HCT116 (cell line): ENCODE results near the gene PVR. TPM values are rescaled to one million over a fixed set of nuclear protein-coding genes. Genes with fewer than 3 reads are reported as not detected.

Source experiments
- ATAC-seq: fragments of 200-7000 bp; cut with Tn5 transposase; 2 replicates; pipeline ENCODE4 v1.9.1; 2020; ENCODE audit warnings: mild to moderate bottlenecking, moderate library complexity
- BruUV-seq: library from RNA; stranded (reverse); fragments of 400-500 nt; replicated peaks from 2 replicates; lab custom pipeline; 2021; lab: Mats Ljungman, UMichigan
- CTCF ChIA-PET: fragments of 300-600 bp; sonication (Branson Sonifier 250); formaldehyde crosslinking; loops from one replicate; lab custom pipeline; 2021; ENCODE audit warnings: antibody characterized with exemption; lab: Charles Lee
- POLR2A ChIA-PET: fragments of 300-600, 350-600 bp; sonication (Branson Sonifier 250); formaldehyde crosslinking; loops from one replicate; lab custom pipeline; 2021; ENCODE audit warnings: antibody characterized with exemption; lab: Charles Lee
- RAD21 ChIA-PET, 2 experiments: fragments of 300-600 bp; sonication (Branson Sonifier 250); formaldehyde crosslinking; loops; one replicate each; lab custom pipeline; 2023; ENCODE audit warnings: low total read pairs in 2 of 2; ENCODE audit not compliant: uncharacterized antibody in 2 of 2, unreplicated experiment in 2 of 2, low non-redundant PET in 1 of 2; lab: Charles Lee
- DNase-seq: peaks from one replicate; pipeline ENCODE4 v3.0.0-alpha.2; 2010; ENCODE audit warnings: low read depth, low spot score
- H2AFZ ChIP-seq: fragments of 200-600 bp; shearing (Covaris generic), sonication (generic); 2 replicates; pipeline ENCODE4 v1.6.1; 2017; ENCODE audit warnings: low read depth, mixed run types, mixed read lengths, antibody characterized with exemption, low read length; ENCODE audit not compliant: poor library complexity, severe bottlenecking
- H3K27ac ChIP-seq: 2 replicates; pipeline ENCODE4 v1.5.1; 2012; ENCODE audit warnings: low read depth, low read length
- H3K27me3 ChIP-seq: fragments of 200-600 bp; sonication (generic); 2 replicates; pipeline ENCODE4 v1.6.1; 2016; ENCODE audit warnings: mixed run types, low read length, mixed read lengths; ENCODE audit not compliant: insufficient read depth
- H3K36me3 ChIP-seq, 2 experiments: fragments of 200-500 bp in 1 of 2; fragments of 200-600 bp in 1 of 2; sonication (Bioruptor generic) in 1 of 2; sonication (generic) in 1 of 2; 2 replicates each; pipeline versions ENCODE4 v1.5.1 to v1.6.1; 2014 to 2016; ENCODE audit warnings: low read length in 2 of 2, inconsistent platforms in 1 of 2, mixed read lengths in 1 of 2, mixed run types in 1 of 2; ENCODE audit not compliant: insufficient read depth in 2 of 2, control insufficient read depth in 1 of 2
- H3K4me1 ChIP-seq, 2 experiments: fragments of 200-600 bp in 1 of 2; sonication (generic) in 1 of 2; 2 replicates each; pipeline versions ENCODE4 v1.5.1 to v1.6.1; 2012 to 2017; ENCODE audit warnings: low read length in 2 of 2, inconsistent platforms in 1 of 2, mild to moderate bottlenecking in 1 of 2, mixed read lengths in 1 of 2, mixed run types in 1 of 2, moderate library complexity in 1 of 2; ENCODE audit not compliant: insufficient read depth in 2 of 2, control insufficient read depth in 1 of 2
- H3K4me2 ChIP-seq: fragments of 200-600 bp; sonication (generic); 2 replicates; pipeline ENCODE4 v1.6.1; 2017; ENCODE audit warnings: mixed run types, low read length, mixed read lengths
- H3K4me3 ChIP-seq, 2 experiments: fragments of 200-600 bp in 1 of 2; sonication (generic) in 1 of 2; replicated peaks in 1 of 2; 2 replicates each; pipeline ENCODE4 v1.5.1; 2011 to 2016; ENCODE audit warnings: low read length in 2 of 2, control low read depth in 1 of 2, low read depth in 1 of 2, mild to moderate bottlenecking in 1 of 2, mixed read lengths in 1 of 2, mixed run types in 1 of 2
- H3K79me2 ChIP-seq: fragments of 200-600 bp; sonication (generic); 2 replicates; pipeline ENCODE4 v1.6.1; 2017; ENCODE audit warnings: mild to moderate bottlenecking, mixed run types, low read length, moderate library complexity, mixed read lengths; ENCODE audit not compliant: insufficient read depth
- H3K9ac ChIP-seq: fragments of 200-600 bp; sonication (generic); 2 replicates; pipeline ENCODE4 v1.6.1; 2016; ENCODE audit warnings: low read length, mixed read lengths
- H3K9me2 ChIP-seq: fragments of 200-600 bp; sonication (generic), shearing (Covaris generic); 2 replicates; pipeline ENCODE4 v1.6.1; 2017; ENCODE audit warnings: mixed run types, mild to moderate bottlenecking, moderate library complexity; ENCODE audit not compliant: insufficient read depth
- H3K9me3 ChIP-seq, 2 experiments: fragments of 200-500 bp in 1 of 2; fragments of 200-600 bp in 1 of 2; sonication (Bioruptor generic) in 1 of 2; sonication (generic) in 1 of 2; 2 replicates each; pipeline ENCODE4 v1.6.1; 2014 to 2017; ENCODE audit warnings: low read length in 2 of 2, mixed read lengths in 2 of 2, inconsistent platforms in 1 of 2, low read depth in 1 of 2, mild to moderate bottlenecking in 1 of 2, mixed run types in 1 of 2, moderate library complexity in 1 of 2; ENCODE audit not compliant: control insufficient read depth in 1 of 2, insufficient read depth in 1 of 2
- H4K20me1 ChIP-seq: fragments of 200-600 bp; sonication (generic), shearing (Covaris generic); 2 replicates; pipeline ENCODE4 v1.6.1; 2017; ENCODE audit warnings: mixed run types, mild to moderate bottlenecking, moderate library complexity; ENCODE audit not compliant: insufficient read depth
- ATF3 ChIP-seq: IDR thresholded peaks from 2 replicates; pipeline ENCODE4 v1.6.1; 2012
- CBX3 ChIP-seq: IDR thresholded peaks from 2 replicates; pipeline ENCODE4 v1.6.1; 2012; ENCODE audit warnings: low read depth
- ELF1 ChIP-seq: IDR thresholded peaks from 2 replicates; pipeline ENCODE4 v1.6.1; 2012; ENCODE audit warnings: low read depth, borderline replicate concordance
- EZH2phosphoT487 ChIP-seq: fragments of 200-600 bp; IDR thresholded peaks from 2 replicates; pipeline ENCODE4 v1.6.1; 2018; ENCODE audit warnings: antibody characterized with exemption, borderline replicate concordance
- FOSL1 ChIP-seq: IDR thresholded peaks from 2 replicates; pipeline ENCODE4 v1.6.1; 2012; ENCODE audit warnings: low read depth
- POLR2A ChIP-seq: IDR thresholded peaks from 2 replicates; pipeline ENCODE4 v1.7.0; 2011; ENCODE audit warnings: borderline replicate concordance; ENCODE audit not compliant: insufficient read depth, insufficient read length; ENCODE audit errors: extremely low read depth
- RAD21 ChIP-seq: IDR thresholded peaks from 2 replicates; pipeline ENCODE4 v1.6.1; 2012; ENCODE audit warnings: low read depth, mild to moderate bottlenecking
- SP1 ChIP-seq: IDR thresholded peaks from 2 replicates; pipeline ENCODE4 v1.6.1; 2012; ENCODE audit warnings: low read depth
- SRF ChIP-seq: IDR thresholded peaks from 2 replicates; pipeline ENCODE4 v1.6.1; 2012; ENCODE audit warnings: low read depth
- YY1 ChIP-seq: IDR thresholded peaks from 2 replicates; pipeline ENCODE4 v1.6.1; 2011; ENCODE audit warnings: low read length, low read depth, moderate library complexity, mild to moderate bottlenecking; ENCODE audit not compliant: insufficient replicate concordance; ENCODE audit errors: extremely low read depth
- ZBTB33 ChIP-seq: IDR thresholded peaks from 2 replicates; pipeline ENCODE4 v1.6.1; 2011; ENCODE audit warnings: mild to moderate bottlenecking, low read length, moderate library complexity; ENCODE audit not compliant: insufficient replicate concordance; ENCODE audit errors: extremely low read depth
- ZFX ChIP-seq: fragments of 450-650 bp; IDR thresholded peaks from 2 replicates; pipeline ENCODE4 v1.6.1; 2017
- ZNF274 ChIP-seq: fragments of 200-500 bp; sonication (Bioruptor generic); IDR thresholded peaks from 2 replicates; pipeline ENCODE4 v1.6.1; 2014; ENCODE audit warnings: mild to moderate bottlenecking, low read depth, low read length, inconsistent platforms
- intact Hi-C: fragments of 100-400 bp; cut with micrococcal nuclease; formaldehyde crosslinking; loops from 2 replicates; pipeline ENCODE4 v1.10.0; 2022
- total RNA-seq: library from RNA; stranded (reverse); gene quantifications from one replicate; pipeline ENCODE4 v1.2.1, GENCODE V29; 2021; ENCODE audit not compliant: unreplicated experiment
- TF ChIP-seq, protein P1 (sequence below), 3 experiments: fragments of 200-600 bp in 1 of 3; sonication (generic) in 1 of 3; IDR thresholded peaks in 2 of 3; conservative IDR thresholded peaks in 1 of 3; 2 replicates each; pipeline ENCODE4 v1.5.1; 2012 to 2017; ENCODE audit warnings: low read depth in 2 of 3, low read length in 2 of 3, antibody characterized with exemption in 1 of 3, borderline replicate concordance in 1 of 3, control low read depth in 1 of 3, mild to moderate bottlenecking in 1 of 3, mixed read lengths in 1 of 3, mixed run types in 1 of 3, moderate library complexity in 1 of 3; ENCODE audit not compliant: insufficient read depth in 1 of 3

The PVR gene
- total RNA-seq, 1 experiment from 2014 or later = 62.0 TPM

GRCh38 chr19:44707794-44708193, 64.1 kb downstream of the PVR start:
- intact Hi-C loops = no loop called here
- no peak for DNase-seq
- Histone ChIP-seq H3K4me3 (no peak overlapping the region), H3K36me3 (no peaks in the 10 kb centered on the region), H3K9ac (no peak overlapping the region), H3K79me2 (no peaks in the 10 kb centered on the region), H3K27ac (no peak overlapping the region), H3K9me3 (no peaks in the 10 kb centered on the region), H3K27me3 (no peaks in the 10 kb centered on the region), H4K20me1 (no peaks in the 10 kb centered on the region), H3K4me2 (no peak overlapping the region), H2AFZ (no peak overlapping the region), H3K9me2 (no peaks in the 10 kb centered on the region), H3K4me1 (no peaks in the 10 kb centered on the region)
- BruUV-seq = no TSS peak
- ChIA-PET CTCF (no interaction called here), POLR2A (no interaction called here), RAD21 (no interaction called here)
- TF ChIP-seq ZFX = no peak
- TF ChIP-seq, protein P1, sequence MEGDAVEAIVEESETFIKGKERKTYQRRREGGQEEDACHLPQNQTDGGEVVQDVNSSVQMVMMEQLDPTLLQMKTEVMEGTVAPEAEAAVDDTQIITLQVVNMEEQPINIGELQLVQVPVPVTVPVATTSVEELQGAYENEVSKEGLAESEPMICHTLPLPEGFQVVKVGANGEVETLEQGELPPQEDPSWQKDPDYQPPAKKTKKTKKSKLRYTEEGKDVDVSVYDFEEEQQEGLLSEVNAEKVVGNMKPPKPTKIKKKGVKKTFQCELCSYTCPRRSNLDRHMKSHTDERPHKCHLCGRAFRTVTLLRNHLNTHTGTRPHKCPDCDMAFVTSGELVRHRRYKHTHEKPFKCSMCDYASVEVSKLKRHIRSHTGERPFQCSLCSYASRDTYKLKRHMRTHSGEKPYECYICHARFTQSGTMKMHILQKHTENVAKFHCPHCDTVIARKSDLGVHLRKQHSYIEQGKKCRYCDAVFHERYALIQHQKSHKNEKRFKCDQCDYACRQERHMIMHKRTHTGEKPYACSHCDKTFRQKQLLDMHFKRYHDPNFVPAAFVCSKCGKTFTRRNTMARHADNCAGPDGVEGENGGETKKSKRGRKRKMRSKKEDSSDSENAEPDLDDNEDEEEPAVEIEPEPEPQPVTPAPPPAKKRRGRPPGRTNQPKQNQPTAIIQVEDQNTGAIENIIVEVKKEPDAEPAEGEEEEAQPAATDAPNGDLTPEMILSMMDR (IDR thresholded peaks at IDR 0.05 in 2 of 3, conservative IDR thresholded peaks at IDR 0.05 in 1 of 3; ENCODE audit: borderline replicate concordance in 1 of 3, insufficient read depth in 1 of 3, low read depth in 2 of 3, low read length in 2 of 3) = no peak
- TF ChIP-seq CBX3 = no peak
- no peak for TF ChIP-seq RAD21
- no peak for TF ChIP-seq ATF3
- TF ChIP-seq EZH2phosphoT487 = no peak
- TF ChIP-seq ZNF274 = no peak
- no peak for TF ChIP-seq FOSL1
- ATAC-seq = no peak

DNA sequence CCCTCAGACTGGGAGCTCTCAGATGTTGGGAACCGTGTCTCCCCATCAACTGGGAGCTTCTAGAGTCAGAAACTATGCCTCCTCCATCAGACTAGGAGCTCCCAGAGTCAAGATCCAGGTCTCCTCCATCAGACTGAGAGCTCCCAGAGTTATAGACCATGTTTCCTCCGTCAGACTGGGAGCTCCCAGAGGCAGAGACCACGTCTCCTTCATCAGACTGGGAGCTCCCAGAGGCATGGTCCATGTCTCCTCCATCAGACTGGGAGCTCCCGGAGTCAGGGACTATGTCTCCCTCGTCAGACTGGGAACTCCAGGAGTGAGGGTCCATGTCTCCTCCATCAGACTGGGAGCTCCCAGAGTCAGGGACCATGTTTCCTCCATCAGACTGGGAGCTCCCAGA, 65.2 kb downstream of the PVR start:
- Histone ChIP-seq H3K4me3 (no peak overlapping the region), H3K79me2 (no peaks in the 10 kb centered on the region), H4K20me1 (no peaks in the 10 kb centered on the region), H2AFZ (no peak overlapping the region), H3K4me1 (no peaks in the 10 kb centered on the region; a peak in 1 of 4 replicates), H3K27me3 (no peaks in the 10 kb centered on the region), H3K27ac (no peak overlapping the region), H3K9me2 (no peaks in the 10 kb centered on the region), H3K9ac (no peak overlapping the region), H3K9me3 (no peaks in the 10 kb centered on the region), H3K4me2 (no peak overlapping the region), H3K36me3 (no peaks in the 10 kb centered on the region)
- BruUV-seq = no TSS peak
- DNase-seq = no peak
- POLR2A ChIA-PET = no interaction called here
- CTCF ChIA-PET = no interaction called here
- RAD21 ChIA-PET = no interaction called here
- intact Hi-C loops = no loop called here
- no peak for ATAC-seq
- TF ChIP-seq, protein P1 (IDR thresholded peaks at IDR 0.05 in 2 of 3, conservative IDR thresholded peaks at IDR 0.05 in 1 of 3; ENCODE audit: borderline replicate concordance in 1 of 3, insufficient read depth in 1 of 3, low read depth in 2 of 3, low read length in 2 of 3) = no peak
- no peak for TF ChIP-seq ZBTB33
- TF ChIP-seq POLR2A = no peak
- no peak for TF ChIP-seq RAD21
- no peak for TF ChIP-seq YY1
- TF ChIP-seq ELF1 = no peak
- TF ChIP-seq SP1 = no peak
- TF ChIP-seq ZNF274 = no peak
- TF ChIP-seq SRF = no peak
- no peak for TF ChIP-seq EZH2phosphoT487
